Erythroblast (primary cell): Measurements from ENCODE around the gene SPINT1.

Experiments used
- GATA1 ChIP-seq: IDR thresholded peaks from 2 replicates; pipeline ENCODE4 v1.6.1; 2011; ENCODE audit warnings: low read depth, mild to moderate bottlenecking, control low read depth, low read length, moderate library complexity
- POLR2A ChIP-seq: IDR thresholded peaks from 2 replicates; pipeline ENCODE4 v1.6.1; 2011; ENCODE audit warnings: mild to moderate bottlenecking, low read length

DNA sequence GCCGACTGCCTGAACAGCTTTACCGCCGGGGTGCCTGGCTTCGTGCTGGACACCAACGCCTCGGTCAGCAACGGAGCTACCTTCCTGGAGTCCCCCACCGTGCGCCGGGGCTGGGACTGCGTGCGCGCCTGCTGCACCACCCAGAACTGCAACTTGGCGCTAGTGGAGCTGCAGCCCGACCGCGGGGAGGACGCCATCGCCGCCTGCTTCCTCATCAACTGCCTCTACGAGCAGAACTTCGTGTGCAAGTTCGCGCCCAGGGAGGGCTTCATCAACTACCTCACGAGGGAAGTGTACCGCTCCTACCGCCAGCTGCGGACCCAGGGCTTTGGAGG lies 815 bp downstream of the SPINT1 start:
- no peak for TF ChIP-seq POLR2A
- no peak for TF ChIP-seq GATA1
